CD14-positive monocyte (primary cell): ENCODE results near the gene PIEZO1. TPM values are rescaled to one million over a fixed set of nuclear protein-coding genes. Genes with fewer than 3 reads are reported as not detected.
A peak's percentile ranks its signal among the peaks of the same experiment; 100 is the strongest.

Experiments
- DNase-seq, 3 donors: peaks; one replicate each; pipeline ENCODE4 v3.0.0-alpha.2; 2011 to 2022
- H2AFZ ChIP-seq: 2 replicates; pipeline ENCODE4 v1.6.0; 2012; ENCODE audit warnings: mild to moderate bottlenecking, low read depth, low read length, inconsistent platforms; ENCODE audit not compliant: insufficient read depth, poor library complexity, severe bottlenecking
- H3K27ac ChIP-seq, 2 donors: 1 replicate in 1 of 2; 2 replicates in 1 of 2; pipeline ENCODE4 v1.5.1; 2012 to 2013; ENCODE audit warnings: low read length in 2 of 2, control low read depth in 1 of 2, inconsistent platforms in 1 of 2, low read depth in 1 of 2, mild to moderate bottlenecking in 1 of 2
- H3K27me3 ChIP-seq, 2 donors: one replicate each; pipeline versions ENCODE4 v1.6.0 to v1.6.1; 2011 to 2013; ENCODE audit warnings: low read length in 2 of 2; ENCODE audit not compliant: control insufficient read depth in 2 of 2, insufficient read depth in 2 of 2
- H3K36me3 ChIP-seq, 2 donors: replicated peaks in 1 of 2; 1 replicate in 1 of 2; 2 replicates in 1 of 2; pipeline versions ENCODE4 v1.5.1 to v1.6.1; 2012 to 2013; ENCODE audit warnings: low read length in 2 of 2, control low read depth in 1 of 2, inconsistent platforms in 1 of 2, mild to moderate bottlenecking in 1 of 2; ENCODE audit not compliant: insufficient read depth in 2 of 2, control insufficient read depth in 1 of 2
- H3K4me1 ChIP-seq, 2 donors: 1 replicate in 1 of 2; 2 replicates in 1 of 2; pipeline versions ENCODE4 v1.5.1 to v1.6.1; 2012 to 2013; ENCODE audit warnings: low read length in 2 of 2, control low read depth in 1 of 2, inconsistent platforms in 1 of 2, mild to moderate bottlenecking in 1 of 2, moderate library complexity in 1 of 2; ENCODE audit not compliant: insufficient read depth in 2 of 2, control insufficient read depth in 1 of 2
- H3K4me2 ChIP-seq: replicated peaks from 2 replicates; pipeline ENCODE3; 2012; ENCODE audit warnings: low read length, moderate library complexity, mild to moderate bottlenecking; ENCODE audit not compliant: poor library complexity, severe bottlenecking; ENCODE audit errors: extremely low read depth
- H3K4me3 ChIP-seq, 3 experiments: fragments of 200-600 bp in 1 of 3; sonication (generic) in 1 of 3; replicated peaks in 1 of 3; 1 replicate in 2 of 3; 2 replicates in 1 of 3; pipeline ENCODE4 v1.5.1; 2011 to 2013; ENCODE audit warnings: low read length in 3 of 3, mild to moderate bottlenecking in 3 of 3, control low read depth in 2 of 3, low read depth in 2 of 3, inconsistent platforms in 1 of 3, moderate library complexity in 1 of 3
- H3K79me2 ChIP-seq: 2 replicates; pipeline ENCODE4 v1.6.0; 2012; ENCODE audit warnings: mild to moderate bottlenecking, control low read depth, inconsistent platforms, low read length, moderate library complexity; ENCODE audit not compliant: insufficient read depth
- H3K9ac ChIP-seq: 2 replicates; pipeline ENCODE4 v1.6.0; 2017; ENCODE audit warnings: low read length, mild to moderate bottlenecking; ENCODE audit not compliant: insufficient read depth, poor library complexity, severe bottlenecking
- H3K9me3 ChIP-seq, 2 donors: replicated peaks in 1 of 2; 1 replicate in 1 of 2; 2 replicates in 1 of 2; pipeline versions ENCODE4 v1.5.1 to v1.6.1; 2012 to 2013; ENCODE audit warnings: low read length in 2 of 2, control low read depth in 1 of 2; ENCODE audit not compliant: control insufficient read depth in 1 of 2, insufficient read depth in 1 of 2
- H4K20me1 ChIP-seq: 2 replicates; pipeline ENCODE4 v1.6.0; 2012; ENCODE audit warnings: mild to moderate bottlenecking, low read length, control low read depth, moderate library complexity; ENCODE audit not compliant: insufficient read depth
- H3K27ac Mint-ChIP-seq, 7 donors: one replicate each; pipeline ENCODE4 v1.8.0; 2020; ENCODE audit warnings: mild to moderate bottlenecking in 7 of 7, mixed read lengths in 7 of 7, moderate library complexity in 6 of 7, inconsistent platforms in 2 of 7
- H3K27me3 Mint-ChIP-seq, 3 donors: one replicate each; pipeline ENCODE4 v1.8.0; 2021 to 2022; ENCODE audit warnings: low read depth in 3 of 3, mild to moderate bottlenecking in 3 of 3, mixed read lengths in 3 of 3, moderate library complexity in 3 of 3, inconsistent platforms in 1 of 3
- H3K36me3 Mint-ChIP-seq, 2 donors: one replicate each; pipeline ENCODE4 v1.8.0; 2020; ENCODE audit warnings: mixed read lengths in 2 of 2, inconsistent platforms in 1 of 2, mild to moderate bottlenecking in 1 of 2
- H3K4me1 Mint-ChIP-seq: one replicate; pipeline ENCODE4 v1.8.0; 2020; ENCODE audit warnings: mild to moderate bottlenecking, mixed read lengths
- H3K4me3 Mint-ChIP-seq, 2 donors: one replicate each; pipeline ENCODE4 v1.8.0; 2020; ENCODE audit warnings: mild to moderate bottlenecking in 2 of 2, mixed read lengths in 2 of 2, moderate library complexity in 1 of 2
- H3K9me3 Mint-ChIP-seq, 7 donors: one replicate each; pipeline ENCODE4 v1.8.0; 2020 to 2022; ENCODE audit warnings: mixed read lengths in 7 of 7, mild to moderate bottlenecking in 6 of 7, moderate library complexity in 6 of 7, inconsistent platforms in 2 of 7
- WGBS: methylation state at CpG from one replicate; pipeline ENCODE4 v1.1.5; 2013; ENCODE audit warnings: missing lambda C conversion rate; ENCODE audit not compliant: insufficient coverage; 5-methylcytosine and 5-hydroxymethylcytosine counted together
- intact Hi-C, 2 donors: fragments of 100-400 bp; cut with micrococcal nuclease; formaldehyde crosslinking; loops; one replicate each; pipeline versions ENCODE4 v1.15.0 to v1.15.1; 2023
- polyA plus RNA-seq, 3 donors: library from polyadenylated mRNA; depleted of rRNA in 1 of 3; unstranded in 2 of 3; stranded (reverse) in 1 of 3; fragments of 300-500 nt in 2 of 3; fragments of >200 nt in 1 of 3; fragmentation: Illumina TruSeq in 2 of 3; gene quantifications; 1 replicate in 2 of 3; 2 replicates in 1 of 3; pipeline ENCODE4 v1.2.3, GENCODE V29; 2012 to 2021
- TF ChIP-seq, protein P1 (sequence below): fragments of 200-600 bp; IDR thresholded peaks from one replicate; pipeline ENCODE4 v1.8.0; 2022; ENCODE audit warnings: antibody characterized with exemption, mild to moderate bottlenecking

Gene PIEZO1
- polyA plus RNA-seq, 3 donors: 10.2 to 405 (median 15.0) TPM

DNA sequence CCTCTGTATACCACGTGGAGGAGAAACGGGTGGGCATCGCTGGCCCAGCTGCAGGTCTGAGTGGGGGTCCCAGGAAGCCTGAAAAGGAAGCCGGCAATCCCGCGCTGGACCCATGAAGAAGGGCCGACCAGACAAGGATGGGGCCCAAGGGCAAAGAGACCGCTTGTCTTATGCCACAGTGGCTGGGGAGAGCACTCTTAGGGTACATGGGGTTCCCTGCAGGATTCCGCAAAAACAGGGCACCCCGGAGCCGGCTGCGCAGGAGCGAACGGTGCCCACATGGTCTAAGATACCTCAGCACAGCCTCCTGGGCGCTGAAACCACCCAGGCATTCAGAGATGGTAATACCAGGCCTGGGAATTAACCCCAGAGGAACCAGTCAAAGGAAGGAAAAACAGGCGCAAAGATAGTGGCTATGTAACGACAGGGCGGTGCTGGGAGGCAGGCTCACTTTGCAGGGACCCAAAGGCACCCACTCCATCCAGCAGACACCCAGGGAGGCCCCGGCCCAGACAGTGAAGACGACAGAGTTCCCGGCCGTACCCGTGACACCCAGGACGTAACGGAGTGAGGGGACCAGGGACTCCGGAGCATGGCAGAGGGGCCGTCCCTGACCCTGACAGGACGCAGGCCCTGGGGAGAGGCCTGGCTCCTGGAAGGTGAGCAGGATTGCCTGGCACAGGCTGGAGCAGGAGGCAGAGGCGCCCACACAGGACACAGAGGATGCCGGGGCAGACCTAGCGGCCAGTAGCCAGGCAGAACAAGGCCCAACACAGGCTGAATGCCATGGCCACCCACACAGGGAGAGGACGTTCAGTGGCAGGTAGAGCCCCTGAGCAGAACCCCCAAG is 10.3 kb downstream of the PIEZO1 start:
- H3K27ac ChIP-seq: peak overlapping the region in 1 of 2 donors; percentile 64
- peaks cover 73% of the 10 kb centered on the region for H3K4me1 Mint-ChIP-seq
- intact Hi-C loops: no loop called here
- H3K27me3 ChIP-seq: no peaks in the 10 kb centered on the region
- 92% methylated on average over 26 of the region's 32 CpGs for WGBS
- peaks cover 99% of the 10 kb centered on the region for H3K79me2 ChIP-seq
- H3K9me3 Mint-ChIP-seq: no peaks in the 10 kb centered on the region
- H3K27me3 Mint-ChIP-seq: peaks cover 0 to 3% (median 0%) of the 10 kb centered on the region in 3 donors
- no peak overlapping the region for H3K4me3 Mint-ChIP-seq
- H3K36me3 ChIP-seq: peaks cover 9 to 11% of the 10 kb centered on the region in 2 donors
- peak overlapping the region in 1 of 3 experiments; percentile 12 for H3K4me3 ChIP-seq
- peaks cover 62 to 83% of the 10 kb centered on the region in 2 donors for H3K4me1 ChIP-seq
- no peaks in the 10 kb centered on the region for H3K9me3 ChIP-seq
- H3K4me2 ChIP-seq: peak overlapping the region; percentile 43
- peak overlapping the region in 5 of 7 donors; percentile 27 to 87 (median 53) for H3K27ac Mint-ChIP-seq
- no peak overlapping the region for H2AFZ ChIP-seq
- H3K9ac ChIP-seq: peak overlapping the region; percentile 30
- H3K36me3 Mint-ChIP-seq: peaks cover 11 to 42% of the 10 kb centered on the region in 2 donors
- no peak for DNase-seq
- H4K20me1 ChIP-seq: peaks cover 94% of the 10 kb centered on the region
- TF ChIP-seq, protein P1, sequence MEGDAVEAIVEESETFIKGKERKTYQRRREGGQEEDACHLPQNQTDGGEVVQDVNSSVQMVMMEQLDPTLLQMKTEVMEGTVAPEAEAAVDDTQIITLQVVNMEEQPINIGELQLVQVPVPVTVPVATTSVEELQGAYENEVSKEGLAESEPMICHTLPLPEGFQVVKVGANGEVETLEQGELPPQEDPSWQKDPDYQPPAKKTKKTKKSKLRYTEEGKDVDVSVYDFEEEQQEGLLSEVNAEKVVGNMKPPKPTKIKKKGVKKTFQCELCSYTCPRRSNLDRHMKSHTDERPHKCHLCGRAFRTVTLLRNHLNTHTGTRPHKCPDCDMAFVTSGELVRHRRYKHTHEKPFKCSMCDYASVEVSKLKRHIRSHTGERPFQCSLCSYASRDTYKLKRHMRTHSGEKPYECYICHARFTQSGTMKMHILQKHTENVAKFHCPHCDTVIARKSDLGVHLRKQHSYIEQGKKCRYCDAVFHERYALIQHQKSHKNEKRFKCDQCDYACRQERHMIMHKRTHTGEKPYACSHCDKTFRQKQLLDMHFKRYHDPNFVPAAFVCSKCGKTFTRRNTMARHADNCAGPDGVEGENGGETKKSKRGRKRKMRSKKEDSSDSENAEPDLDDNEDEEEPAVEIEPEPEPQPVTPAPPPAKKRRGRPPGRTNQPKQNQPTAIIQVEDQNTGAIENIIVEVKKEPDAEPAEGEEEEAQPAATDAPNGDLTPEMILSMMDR: no peak

DNA sequence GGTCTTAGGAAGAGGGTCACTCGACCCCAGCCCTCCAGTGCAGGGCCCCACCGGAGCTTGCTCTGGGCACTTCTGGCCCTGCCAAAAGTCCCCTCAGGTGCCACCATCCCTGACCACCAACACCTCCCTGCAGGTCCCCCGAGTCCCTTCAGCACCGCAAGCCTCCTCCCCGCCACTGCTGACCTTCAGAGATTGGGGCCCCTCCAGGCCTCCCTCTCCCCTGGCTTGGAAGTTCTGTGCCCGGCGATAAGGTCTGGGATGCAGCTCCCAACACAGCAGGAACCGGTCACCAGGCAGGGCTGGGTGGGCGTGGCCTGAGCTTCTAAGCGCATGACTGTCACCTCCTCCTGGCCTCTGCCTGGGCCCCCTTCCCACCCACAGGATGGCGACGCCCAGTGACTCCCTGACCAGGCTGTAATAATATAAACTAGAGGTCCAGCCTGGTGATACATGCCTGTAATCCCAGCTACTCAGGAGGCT is 11.2 kb downstream of the PIEZO1 start:
- peak; percentile 39 to 79 (median 52) for DNase-seq
- peaks cover 73% of the 10 kb centered on the region for H3K4me1 Mint-ChIP-seq
- intact Hi-C loops: no loop called here
- no peaks in the 10 kb centered on the region for H3K9me3 Mint-ChIP-seq
- peak overlapping the region in 6 of 7 donors; percentile 23 to 87 (median 47) for H3K27ac Mint-ChIP-seq
- H3K79me2 ChIP-seq: peaks cover 99% of the 10 kb centered on the region
- H3K27me3 ChIP-seq: no peaks in the 10 kb centered on the region
- H2AFZ ChIP-seq: no peak overlapping the region
- peaks cover 96% of the 10 kb centered on the region for H4K20me1 ChIP-seq
- 52% methylated on average over 9 of the region's 12 CpGs for WGBS
- H3K4me3 ChIP-seq: no peak overlapping the region
- TF ChIP-seq, protein P1: no peak
- peak overlapping the region; percentile 43 for H3K4me2 ChIP-seq
- H3K4me3 Mint-ChIP-seq: peak overlapping the region; percentile 35 to 53
- no peaks in the 10 kb centered on the region for H3K9me3 ChIP-seq
- peak overlapping the region in 1 of 2 donors; percentile 64 for H3K27ac ChIP-seq
- H3K4me1 ChIP-seq: peaks cover 53 to 75% of the 10 kb centered on the region in 2 donors
- peaks cover 11 to 14% of the 10 kb centered on the region in 2 donors for H3K36me3 ChIP-seq
- peak overlapping the region; percentile 30 for H3K9ac ChIP-seq
- H3K36me3 Mint-ChIP-seq: peaks cover 11 to 41% of the 10 kb centered on the region in 2 donors
- H3K27me3 Mint-ChIP-seq: peaks cover 0 to 3% (median 0%) of the 10 kb centered on the region in 3 donors
